ENCODE data around the gene LIMCH1. TPM values are rescaled to one million over a fixed set of nuclear protein-coding genes. Genes with fewer than 3 reads are reported as not detected.

LIMCH1 gene
- polyA plus RNA-seq, 3 donors, result 107 to 120 (median 108) TPM

DNA sequence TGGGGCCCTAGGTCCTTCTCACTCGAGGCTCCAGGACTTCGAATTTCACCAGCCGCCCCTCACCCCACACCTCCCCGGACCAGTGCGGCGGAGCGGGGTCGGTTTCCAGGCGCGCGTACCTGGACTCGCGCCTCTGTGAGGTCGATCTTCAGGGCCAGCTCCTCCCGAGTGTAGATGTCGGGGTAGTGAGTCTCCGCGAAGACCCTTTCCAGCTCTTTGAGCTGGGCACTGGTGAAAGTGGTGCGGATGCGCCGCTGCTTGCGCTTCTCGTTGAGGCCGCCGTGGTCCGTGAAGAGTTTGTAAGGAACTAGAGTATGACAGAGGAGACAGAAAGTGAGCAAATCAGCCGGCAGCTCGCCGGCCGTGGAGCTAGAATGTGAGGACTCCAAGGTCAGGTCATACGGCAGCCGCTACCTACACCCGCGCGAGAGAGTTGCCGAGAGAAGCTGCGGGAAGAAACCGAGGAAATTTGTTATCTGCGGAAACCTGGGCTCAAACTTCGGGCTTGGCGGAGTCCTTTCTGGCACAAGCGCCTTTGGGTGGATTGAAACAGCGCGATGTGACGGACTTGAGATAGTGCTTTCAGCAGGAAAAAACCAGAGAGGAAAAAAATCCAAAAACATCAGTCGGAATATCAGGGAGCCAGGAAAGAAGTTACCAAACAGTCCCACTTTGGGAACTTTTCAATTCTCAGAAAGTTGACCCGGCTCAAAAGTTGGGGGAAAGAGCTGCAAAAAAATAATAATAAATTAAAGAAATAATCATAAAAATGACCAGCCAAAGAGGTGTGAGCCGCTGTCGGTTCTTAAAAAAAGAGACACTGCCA, 209.5 kb downstream of the LIMCH1 start:
- no peak for DNase-seq (ENCODE audit: low read depth in 3 of 3, low spot score in 2 of 3)

DNA sequence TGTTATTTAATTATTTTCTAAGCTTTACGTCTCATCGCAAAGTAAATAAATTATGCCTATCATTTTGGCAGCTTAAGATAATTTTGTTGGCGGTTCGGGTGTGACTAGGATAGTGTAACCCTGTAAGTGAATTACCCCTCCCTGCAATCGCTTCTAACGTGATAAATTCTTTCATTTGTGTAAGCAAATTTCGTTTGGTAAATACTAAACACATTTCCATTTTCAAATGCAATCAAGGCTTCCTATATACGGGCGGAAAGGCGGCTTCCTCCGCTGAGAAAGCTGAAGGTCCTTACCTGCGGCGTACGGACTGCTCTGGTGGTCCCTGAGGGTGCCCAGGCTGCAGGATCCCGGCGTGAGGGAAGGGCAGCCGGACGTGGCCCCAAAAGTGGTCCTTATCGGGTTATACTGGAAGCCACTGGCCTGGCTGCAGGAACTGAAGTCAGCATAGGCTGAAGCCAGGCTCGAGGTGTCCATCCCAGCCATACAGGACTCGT, 210.2 kb downstream of the LIMCH1 start:
- no peak for DNase-seq (ENCODE audit: low read depth in 3 of 3, low spot score in 2 of 3)

DNA sequence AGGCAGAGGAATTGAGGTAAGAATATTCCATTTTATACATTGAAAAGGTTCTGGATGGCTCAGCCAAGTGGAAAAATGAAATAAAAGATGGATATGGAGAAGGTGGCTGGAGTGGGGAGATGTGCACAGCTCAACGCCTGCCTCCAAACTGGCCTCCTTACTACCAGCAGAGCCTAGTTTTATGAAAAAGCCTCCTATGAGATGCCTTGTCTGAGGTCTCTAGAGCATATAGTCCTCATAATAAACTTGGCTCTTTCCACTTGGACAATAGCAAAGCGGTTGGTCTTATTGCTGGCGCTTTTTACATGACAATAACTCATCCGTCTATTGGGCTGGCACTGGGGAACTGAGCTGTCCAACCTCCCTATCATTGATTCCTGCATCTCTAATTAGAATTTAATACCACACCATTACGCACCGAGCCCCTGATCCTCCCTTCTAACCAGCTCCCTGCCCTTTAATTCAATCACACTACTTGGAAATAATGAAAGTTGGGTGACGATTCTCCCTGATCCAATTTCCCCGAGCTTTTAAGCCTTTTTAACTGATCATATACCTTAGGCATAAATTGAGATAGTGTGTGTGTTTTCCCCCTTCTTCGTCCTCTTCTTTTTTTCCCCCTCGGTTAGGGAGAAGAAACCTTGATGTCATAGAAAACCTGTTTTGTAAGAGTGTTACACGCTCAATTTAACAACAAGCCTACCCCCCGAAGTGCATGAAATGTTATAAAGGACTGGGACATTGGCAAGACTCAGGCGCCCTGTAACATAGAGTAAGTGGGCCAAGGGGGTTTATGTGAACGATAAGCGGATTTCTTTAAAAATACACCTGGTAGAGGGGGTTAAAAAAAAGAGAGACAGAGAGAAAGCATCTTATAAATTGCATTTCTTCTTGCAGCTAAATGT, 210.9 kb downstream of the LIMCH1 start, which contains the start of gene PHOX2B:
Gene PHOX2B, minus strand, starts transcription at position 155 of the 905 bp plus-strand sequence. Its CDS starts 115 bp downstream, at position 40.
- no peak for DNase-seq (ENCODE audit: low read depth in 3 of 3, low spot score in 2 of 3)

DNA sequence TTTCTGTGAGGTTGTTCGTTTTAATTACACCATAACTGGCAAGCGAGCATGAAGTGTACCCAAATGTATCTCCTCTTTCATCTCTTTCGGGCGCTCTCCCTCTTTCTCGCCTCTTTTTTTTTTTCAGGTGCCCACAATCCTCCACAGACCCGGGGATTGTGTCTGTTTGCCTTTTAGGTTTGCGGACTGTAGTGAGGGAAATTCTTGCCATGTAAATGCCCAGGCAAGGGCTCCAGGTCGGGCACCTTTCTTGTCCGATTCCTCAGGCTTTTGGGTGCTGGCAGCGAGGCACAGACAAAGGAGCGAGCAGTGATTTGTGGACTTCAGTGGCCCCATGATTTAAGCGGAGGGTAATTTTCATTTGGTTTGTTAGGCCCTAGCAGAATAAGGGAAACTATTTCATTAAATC, 211.7 kb downstream of the LIMCH1 start:
- DNase-seq (ENCODE audit: low read depth in 3 of 3, low spot score in 2 of 3), result no peak

Other genes with a start within 250 kb of the LIMCH1 start
- gene PHOX2B, start 210.6 kb downstream of the LIMCH1 start, polyA plus RNA-seq (ENCODE audit: insufficient read length in 3 of 3), result under 1 TPM; 0.08 to 0.14 (median 0.10) TPM